ENCODE data around the gene LIMCH1.
A peak's percentile ranks its signal among the peaks of the same experiment; 100 is the strongest.

The LIMCH1 gene

GRCh38 chr4:41670982-41671381, 133.0 kb downstream of the LIMCH1 start:
- TF ChIP-seq, protein P1, sequence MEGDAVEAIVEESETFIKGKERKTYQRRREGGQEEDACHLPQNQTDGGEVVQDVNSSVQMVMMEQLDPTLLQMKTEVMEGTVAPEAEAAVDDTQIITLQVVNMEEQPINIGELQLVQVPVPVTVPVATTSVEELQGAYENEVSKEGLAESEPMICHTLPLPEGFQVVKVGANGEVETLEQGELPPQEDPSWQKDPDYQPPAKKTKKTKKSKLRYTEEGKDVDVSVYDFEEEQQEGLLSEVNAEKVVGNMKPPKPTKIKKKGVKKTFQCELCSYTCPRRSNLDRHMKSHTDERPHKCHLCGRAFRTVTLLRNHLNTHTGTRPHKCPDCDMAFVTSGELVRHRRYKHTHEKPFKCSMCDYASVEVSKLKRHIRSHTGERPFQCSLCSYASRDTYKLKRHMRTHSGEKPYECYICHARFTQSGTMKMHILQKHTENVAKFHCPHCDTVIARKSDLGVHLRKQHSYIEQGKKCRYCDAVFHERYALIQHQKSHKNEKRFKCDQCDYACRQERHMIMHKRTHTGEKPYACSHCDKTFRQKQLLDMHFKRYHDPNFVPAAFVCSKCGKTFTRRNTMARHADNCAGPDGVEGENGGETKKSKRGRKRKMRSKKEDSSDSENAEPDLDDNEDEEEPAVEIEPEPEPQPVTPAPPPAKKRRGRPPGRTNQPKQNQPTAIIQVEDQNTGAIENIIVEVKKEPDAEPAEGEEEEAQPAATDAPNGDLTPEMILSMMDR (conservative IDR thresholded peaks at IDR 0.05) = no peak
- peak overlapping the region; percentile 66 for H3K27ac ChIP-seq

DNA sequence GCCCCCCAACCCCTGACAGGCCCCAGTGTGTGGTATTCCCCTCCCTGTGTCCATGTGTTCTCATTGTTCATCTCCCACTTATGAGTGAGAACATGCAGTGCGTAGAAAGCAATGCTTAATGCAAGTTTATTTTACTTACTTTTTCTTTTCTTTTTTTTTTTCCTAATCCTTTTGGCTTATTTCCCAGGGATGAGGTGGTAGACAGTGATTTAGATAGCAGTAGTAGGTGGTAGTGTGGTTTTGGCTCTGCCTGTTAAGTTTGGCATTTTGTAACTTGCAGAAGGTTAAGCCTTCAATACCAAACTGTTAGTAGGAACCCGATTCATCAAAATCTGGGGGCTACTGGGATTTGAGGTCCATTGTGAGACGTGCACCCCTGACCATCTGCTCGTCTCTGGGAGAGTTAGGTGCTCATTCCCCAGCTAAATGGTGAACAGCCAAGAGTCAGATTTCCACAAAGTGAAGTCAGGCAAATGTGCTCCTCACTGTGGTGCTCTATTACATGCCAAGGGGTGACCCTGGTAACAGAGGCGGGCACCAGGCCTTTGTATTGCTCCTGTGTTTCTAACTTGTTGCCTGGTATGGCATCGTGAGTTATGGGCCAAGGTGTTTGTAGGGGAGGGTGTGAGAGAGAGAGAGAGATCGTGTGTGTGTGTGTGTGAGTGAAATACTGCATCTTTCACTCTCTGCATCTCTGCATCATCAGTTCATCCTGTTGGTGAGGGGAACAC, 140.3 kb downstream of the LIMCH1 start:
- TF ChIP-seq, protein P1 (conservative IDR thresholded peaks at IDR 0.05) = no peak
- H3K27ac ChIP-seq = no peak overlapping the region

- TF ChIP-seq, protein P1 (conservative IDR thresholded peaks at IDR 0.05) = no peak
- no peak overlapping the region for H3K27ac ChIP-seq
Observed at GRCh38 chr4:41678951-41679350, 141.0 kb downstream of the LIMCH1 start.

GRCh38 chr4:41679991-41680390, 142.0 kb downstream of the LIMCH1 start:
- TF ChIP-seq, protein P1 (conservative IDR thresholded peaks at IDR 0.05) = no peak
- H3K27ac ChIP-seq = no peak overlapping the region

- TF ChIP-seq, protein P1 (conservative IDR thresholded peaks at IDR 0.05) = no peak
- H3K27ac ChIP-seq = no peak overlapping the region
Observed at GRCh38 chr4:41681054-41681453, 143.1 kb downstream of the LIMCH1 start.

- TF ChIP-seq, protein P1 (conservative IDR thresholded peaks at IDR 0.05) = no peak
- H3K27ac ChIP-seq = no peak overlapping the region
Observed at GRCh38 chr4:41683326-41683725, 145.4 kb downstream of the LIMCH1 start.

DNA sequence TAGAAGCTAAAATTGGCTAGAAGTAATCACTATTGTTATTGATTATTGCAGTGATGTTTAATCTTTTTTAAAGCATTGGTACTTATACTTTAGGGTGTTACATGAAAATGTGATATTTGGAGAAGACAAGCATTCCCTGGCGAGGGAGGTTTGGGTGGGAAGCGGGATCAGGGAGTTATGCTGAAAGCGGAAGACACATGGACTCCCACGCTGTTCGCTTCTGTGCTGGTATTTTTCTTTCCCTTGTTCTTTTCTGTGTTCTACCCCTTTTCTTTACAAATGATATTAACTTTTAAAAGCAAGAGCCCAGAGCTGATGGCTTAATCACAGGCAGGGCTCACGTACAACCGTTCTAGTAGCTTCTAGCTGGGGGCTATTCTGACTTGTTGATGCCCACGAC, 148.9 kb downstream of the LIMCH1 start:
- no peak overlapping the region for H3K27ac ChIP-seq
- TF ChIP-seq, protein P1 (conservative IDR thresholded peaks at IDR 0.05) = no peak

Data from VCaP (cell line).